Vagina (tissue), 2 donors: Measurements from ENCODE around the gene ACVRL1.

ENCODE experiments used
- POLR2A ChIP-seq, 2 donors: fragments of 450-650 bp; IDR thresholded peaks; one replicate each; pipeline ENCODE4 v1.6.1; 2017; ENCODE audit warnings: antibody characterized with exemption in 2 of 2, mild to moderate bottlenecking in 2 of 2, moderate library complexity in 2 of 2
- POLR2AphosphoS5 ChIP-seq, 2 donors: sonication (generic); formaldehyde crosslinking; IDR thresholded peaks; one replicate each; pipeline ENCODE4 v1.9.0; 2017; ENCODE audit warnings: antibody characterized with exemption in 2 of 2, mild to moderate bottlenecking in 2 of 2, low read depth in 1 of 2; ENCODE audit not compliant: insufficient read depth in 1 of 2
- TF ChIP-seq, protein P1 (sequence below), 3 experiments: fragments of 450-650 bp in 2 of 3; fragments of 200-600 bp in 1 of 3; sonication (generic) in 1 of 3; IDR thresholded peaks; one replicate each; pipeline ENCODE4 v1.5.1; 2017 to 2019; ENCODE audit warnings: antibody characterized with exemption in 3 of 3, mild to moderate bottlenecking in 2 of 3, moderate library complexity in 2 of 3

DNA sequence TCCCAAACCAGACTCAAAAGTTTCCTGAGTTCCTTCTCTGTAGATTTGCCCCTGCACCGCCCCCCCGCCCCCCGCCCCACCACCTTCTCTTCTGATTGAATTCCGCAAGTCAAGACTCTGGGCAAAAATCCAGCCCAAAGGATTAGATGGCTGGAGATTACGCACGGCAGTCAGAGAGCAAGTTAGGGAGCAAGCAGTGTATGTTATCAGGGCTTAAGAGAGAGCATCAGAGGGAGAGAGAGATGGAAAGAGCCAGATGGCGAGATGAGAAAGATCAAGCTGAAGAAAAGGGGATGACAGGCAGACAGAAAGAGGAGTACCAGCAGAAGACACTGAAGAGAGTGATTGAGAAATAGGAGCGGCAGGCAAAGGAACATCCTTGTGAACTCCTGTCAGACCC lies 33.3 kb upstream of the ACVRL1 start:
- TF ChIP-seq, protein P1, sequence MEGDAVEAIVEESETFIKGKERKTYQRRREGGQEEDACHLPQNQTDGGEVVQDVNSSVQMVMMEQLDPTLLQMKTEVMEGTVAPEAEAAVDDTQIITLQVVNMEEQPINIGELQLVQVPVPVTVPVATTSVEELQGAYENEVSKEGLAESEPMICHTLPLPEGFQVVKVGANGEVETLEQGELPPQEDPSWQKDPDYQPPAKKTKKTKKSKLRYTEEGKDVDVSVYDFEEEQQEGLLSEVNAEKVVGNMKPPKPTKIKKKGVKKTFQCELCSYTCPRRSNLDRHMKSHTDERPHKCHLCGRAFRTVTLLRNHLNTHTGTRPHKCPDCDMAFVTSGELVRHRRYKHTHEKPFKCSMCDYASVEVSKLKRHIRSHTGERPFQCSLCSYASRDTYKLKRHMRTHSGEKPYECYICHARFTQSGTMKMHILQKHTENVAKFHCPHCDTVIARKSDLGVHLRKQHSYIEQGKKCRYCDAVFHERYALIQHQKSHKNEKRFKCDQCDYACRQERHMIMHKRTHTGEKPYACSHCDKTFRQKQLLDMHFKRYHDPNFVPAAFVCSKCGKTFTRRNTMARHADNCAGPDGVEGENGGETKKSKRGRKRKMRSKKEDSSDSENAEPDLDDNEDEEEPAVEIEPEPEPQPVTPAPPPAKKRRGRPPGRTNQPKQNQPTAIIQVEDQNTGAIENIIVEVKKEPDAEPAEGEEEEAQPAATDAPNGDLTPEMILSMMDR (IDR thresholded peaks at IDR 0.05): no peak
- TF ChIP-seq POLR2A (IDR thresholded peaks at IDR 0.05): no peak
- no peak for TF ChIP-seq POLR2AphosphoS5 (IDR thresholded peaks at IDR 0.05; ENCODE audit: insufficient read depth in 1 of 2, low read depth in 1 of 2)
